Fibroblast of pulmonary artery (primary cell): Measurements from ENCODE around the gene CLEC2D.
"Not testable (repeated sequence)": the region's sequence is repeated elsewhere in the genome, so short reads cannot be mapped to it uniquely, and the experiment has no call there.

Experiments used
- DNase-seq: peaks from one replicate; pipeline ENCODE4 v3.0.0-alpha.2; 2010; ENCODE audit warnings: low read depth
- H3K4me3 ChIP-seq: replicated peaks from 2 replicates; pipeline ENCODE4 v1.5.1; 2011; ENCODE audit warnings: low read depth, mild to moderate bottlenecking, control low read depth, low read length, moderate library complexity
- TF ChIP-seq, protein P1 (sequence below): IDR thresholded peaks from 2 replicates; pipeline ENCODE4 v1.5.1; 2011; ENCODE audit warnings: mild to moderate bottlenecking, control low read depth, low read length, inconsistent platforms; ENCODE audit errors: missing control alignments

Gene CLEC2D

GRCh38 chr12:9673404-9674225, 4.1 kb downstream of the CLEC2D start:
- H3K4me3 ChIP-seq = no peak overlapping the region
- TF ChIP-seq, protein P1, sequence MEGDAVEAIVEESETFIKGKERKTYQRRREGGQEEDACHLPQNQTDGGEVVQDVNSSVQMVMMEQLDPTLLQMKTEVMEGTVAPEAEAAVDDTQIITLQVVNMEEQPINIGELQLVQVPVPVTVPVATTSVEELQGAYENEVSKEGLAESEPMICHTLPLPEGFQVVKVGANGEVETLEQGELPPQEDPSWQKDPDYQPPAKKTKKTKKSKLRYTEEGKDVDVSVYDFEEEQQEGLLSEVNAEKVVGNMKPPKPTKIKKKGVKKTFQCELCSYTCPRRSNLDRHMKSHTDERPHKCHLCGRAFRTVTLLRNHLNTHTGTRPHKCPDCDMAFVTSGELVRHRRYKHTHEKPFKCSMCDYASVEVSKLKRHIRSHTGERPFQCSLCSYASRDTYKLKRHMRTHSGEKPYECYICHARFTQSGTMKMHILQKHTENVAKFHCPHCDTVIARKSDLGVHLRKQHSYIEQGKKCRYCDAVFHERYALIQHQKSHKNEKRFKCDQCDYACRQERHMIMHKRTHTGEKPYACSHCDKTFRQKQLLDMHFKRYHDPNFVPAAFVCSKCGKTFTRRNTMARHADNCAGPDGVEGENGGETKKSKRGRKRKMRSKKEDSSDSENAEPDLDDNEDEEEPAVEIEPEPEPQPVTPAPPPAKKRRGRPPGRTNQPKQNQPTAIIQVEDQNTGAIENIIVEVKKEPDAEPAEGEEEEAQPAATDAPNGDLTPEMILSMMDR = no peak
- peak; percentile 93 for DNase-seq

- DNase-seq = no peak
Measured at GRCh38 chr12:9674226-9674590, 4.7 kb downstream of the CLEC2D start.

DNA sequence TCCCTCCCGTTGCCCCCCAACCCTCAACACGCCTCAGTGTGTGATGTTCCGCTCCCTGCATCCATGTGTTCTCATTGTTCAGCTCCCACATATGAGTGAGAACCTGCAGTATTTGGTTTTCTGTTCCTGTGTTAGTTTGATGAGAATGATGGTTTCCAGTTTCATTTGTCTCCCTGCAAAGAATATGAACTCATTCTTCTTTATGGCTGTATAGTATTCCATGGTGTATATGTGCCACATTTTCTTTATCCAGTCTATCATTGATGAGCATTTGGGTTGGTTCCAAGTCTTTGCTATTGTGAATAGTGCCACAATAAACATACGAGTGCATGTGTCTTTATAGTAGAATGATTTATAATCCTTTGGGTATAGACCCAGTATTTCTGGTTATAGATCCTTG, 13.0 kb downstream of the CLEC2D start:
- not testable (repeated sequence) for DNase-seq, H3K4me3 ChIP-seq

More at GRCh38 chr12:9674226-9674590, 4.7 kb downstream of the CLEC2D start:
- TF ChIP-seq, protein P1 = no peak
- no peak overlapping the region for H3K4me3 ChIP-seq

GRCh38 chr12:9682949-9683348, 13.4 kb downstream of the CLEC2D start:
- not testable (repeated sequence) for H3K4me3 ChIP-seq, DNase-seq

- not testable (repeated sequence) for DNase-seq, H3K4me3 ChIP-seq
Measured at GRCh38 chr12:9685366-9685765, 15.9 kb downstream of the CLEC2D start.

DNA sequence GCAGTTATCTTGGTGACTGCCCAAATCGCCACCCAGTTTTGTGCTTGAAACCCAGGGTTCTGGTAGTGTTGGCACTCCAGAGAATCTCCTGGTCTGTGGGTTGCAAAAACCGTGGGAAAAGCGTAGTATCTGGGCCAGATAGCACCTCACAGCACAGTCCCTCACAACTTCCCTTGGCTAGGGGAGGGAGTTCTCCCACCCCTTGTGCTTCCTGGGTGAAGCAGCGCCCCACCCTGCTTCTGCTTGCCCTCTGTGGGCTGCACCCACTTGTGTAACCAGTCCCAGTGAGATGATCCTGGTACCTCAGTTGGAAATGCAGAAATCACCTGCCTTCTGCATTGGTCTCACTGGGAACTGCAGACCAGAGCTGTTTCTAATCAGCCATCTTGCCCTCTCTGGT, 16.4 kb downstream of the CLEC2D start:
- no peak overlapping the region for H3K4me3 ChIP-seq
- DNase-seq = no peak
- TF ChIP-seq, protein P1 = no peak

DNA sequence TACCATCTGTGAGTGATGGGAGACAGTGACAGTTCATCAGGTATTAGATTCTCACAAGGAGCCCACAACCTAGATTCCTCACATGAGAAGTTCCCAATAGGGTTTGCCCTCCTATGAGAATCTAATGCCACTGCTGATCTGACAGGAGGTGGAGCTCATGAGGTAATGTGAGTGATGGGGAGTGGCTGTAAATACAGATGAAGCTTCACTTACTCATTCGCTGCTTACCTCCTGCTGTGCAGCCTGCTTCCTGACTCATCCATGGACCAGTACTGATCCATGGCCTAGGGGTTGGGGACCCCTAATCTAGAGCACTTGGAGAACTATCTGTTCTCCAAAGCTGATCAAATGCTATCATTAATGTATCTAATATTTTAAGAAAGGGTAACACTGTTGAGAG, 17.7 kb downstream of the CLEC2D start:
- H3K4me3 ChIP-seq = no peak overlapping the region
- no peak for DNase-seq
- TF ChIP-seq, protein P1 = no peak

DNA sequence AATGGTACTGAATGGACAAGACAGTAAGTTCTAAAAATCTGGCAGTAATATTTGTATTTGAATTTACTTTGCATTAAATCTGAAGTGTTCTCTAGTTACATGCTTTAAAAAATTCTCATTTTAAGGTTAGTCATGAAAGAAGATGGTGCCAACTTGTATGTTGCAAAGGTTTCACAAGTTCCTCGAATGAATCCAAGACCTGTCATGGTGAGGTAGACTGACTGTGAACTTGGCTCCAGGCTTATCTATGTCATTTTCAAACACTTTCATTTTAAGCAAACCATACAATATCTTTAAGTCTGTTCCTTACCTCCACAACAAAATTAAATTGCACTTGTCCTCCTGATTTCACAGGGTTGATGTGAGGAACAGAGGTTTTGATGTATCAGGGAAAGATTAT, 23.4 kb downstream of the CLEC2D start:
- DNase-seq = peak; percentile 36
- no peak overlapping the region for H3K4me3 ChIP-seq
- TF ChIP-seq, protein P1 = no peak
